Trophoblast cell (in vitro differentiated cells and primary cell): ENCODE results near the gene TIMM22.

Experiments used
- DNase-seq, 2 donors: peaks; one replicate each; pipeline ENCODE4 v3.0.0-alpha.2; 2016
- H2AFZ ChIP-seq: 2 replicates; pipeline ENCODE4 v1.6.1; 2013; ENCODE audit warnings: low read length, moderate library complexity, mild to moderate bottlenecking; ENCODE audit not compliant: insufficient read depth, poor library complexity
- H2AK5ac ChIP-seq: 2 replicates; pipeline ENCODE4 v1.6.1; 2013; ENCODE audit warnings: mild to moderate bottlenecking, low read length
- H2BK120ac ChIP-seq: 2 replicates; pipeline ENCODE4 v1.6.1; 2013; ENCODE audit warnings: low read length, mild to moderate bottlenecking, moderate library complexity; ENCODE audit not compliant: insufficient read depth, poor library complexity
- H2BK12ac ChIP-seq: 2 replicates; pipeline ENCODE4 v1.6.1; 2013; ENCODE audit warnings: mild to moderate bottlenecking, low read length, moderate library complexity
- H2BK5ac ChIP-seq: 2 replicates; pipeline ENCODE4 v1.6.1; 2013; ENCODE audit warnings: low read length, low read depth, moderate library complexity, mild to moderate bottlenecking; ENCODE audit not compliant: poor library complexity
- H3K14ac ChIP-seq: 2 replicates; pipeline ENCODE4 v1.6.1; 2013; ENCODE audit warnings: mild to moderate bottlenecking, low read length
- H3K18ac ChIP-seq: 2 replicates; pipeline ENCODE4 v1.6.1; 2013; ENCODE audit warnings: mild to moderate bottlenecking, low read length
- H3K23ac ChIP-seq: 2 replicates; pipeline ENCODE4 v1.6.1; 2013; ENCODE audit warnings: low read length
- H3K27ac ChIP-seq: 2 replicates; pipeline ENCODE4 v1.5.1; 2013; ENCODE audit warnings: low read depth, mild to moderate bottlenecking, inconsistent platforms, low read length, moderate library complexity
- H3K27me3 ChIP-seq: 2 replicates; pipeline ENCODE4 v1.6.1; 2013; ENCODE audit warnings: inconsistent platforms, mild to moderate bottlenecking, low read length, moderate library complexity; ENCODE audit not compliant: insufficient read depth
- H3K36me3 ChIP-seq, 2 experiments: 1 replicate in 1 of 2; 2 replicates in 1 of 2; pipeline ENCODE4 v1.6.1; 2013; ENCODE audit warnings: low read length in 2 of 2, mild to moderate bottlenecking in 2 of 2, moderate library complexity in 1 of 2; ENCODE audit not compliant: insufficient read depth in 2 of 2, control insufficient read depth in 1 of 2
- H3K4ac ChIP-seq: 2 replicates; pipeline ENCODE4 v1.6.1; 2013; ENCODE audit warnings: low read depth, mild to moderate bottlenecking, low read length, moderate library complexity
- H3K4me1 ChIP-seq, 2 experiments: 1 replicate in 1 of 2; 2 replicates in 1 of 2; pipeline ENCODE4 v1.6.1; 2013; ENCODE audit warnings: low read length in 2 of 2, mild to moderate bottlenecking in 2 of 2, moderate library complexity in 1 of 2; ENCODE audit not compliant: insufficient read depth in 2 of 2, control insufficient read depth in 1 of 2
- H3K4me2 ChIP-seq: 2 replicates; pipeline ENCODE4 v1.6.1; 2013; ENCODE audit warnings: inconsistent platforms, mild to moderate bottlenecking, low read length, moderate library complexity
- H3K4me3 ChIP-seq: 2 replicates; pipeline ENCODE4 v1.5.1; 2013; ENCODE audit warnings: mild to moderate bottlenecking, low read depth, low read length, inconsistent platforms
- H3K79me1 ChIP-seq: one replicate; pipeline ENCODE4 v1.6.1; 2013; ENCODE audit warnings: low read length
- H3K79me2 ChIP-seq: 2 replicates; pipeline ENCODE4 v1.6.1; 2013; ENCODE audit warnings: low read length, mild to moderate bottlenecking; ENCODE audit not compliant: control insufficient read depth, insufficient read depth, poor library complexity
- H3K9ac ChIP-seq: 2 replicates; pipeline ENCODE4 v1.6.1; 2013; ENCODE audit warnings: mild to moderate bottlenecking, low read length
- H3K9me3 ChIP-seq: 2 replicates; pipeline ENCODE4 v1.6.1; 2013; ENCODE audit warnings: low read depth, mild to moderate bottlenecking, control low read depth, inconsistent platforms, low read length; ENCODE audit not compliant: insufficient read depth
- H4K12ac ChIP-seq: 2 replicates; pipeline ENCODE4 v1.6.1; 2013; ENCODE audit warnings: low read depth, mild to moderate bottlenecking, low read length, moderate library complexity
- H4K8ac ChIP-seq: 2 replicates; pipeline ENCODE4 v1.6.1; 2013; ENCODE audit warnings: low read depth, mild to moderate bottlenecking, low read length, moderate library complexity
- H4K91ac ChIP-seq: one replicate; pipeline ENCODE4 v1.6.1; 2013; ENCODE audit warnings: low read depth, mild to moderate bottlenecking, low read length, moderate library complexity
- WGBS: extraction: QIAGEN DNeasy Blood & Tissue Kit; methylation state at CpG from one replicate; pipeline ENCODE4 v1.1.7; 2013; ENCODE audit warnings: missing lambda C conversion rate; ENCODE audit not compliant: insufficient read length, insufficient coverage; ENCODE audit errors: extremely low coverage; 5-methylcytosine and 5-hydroxymethylcytosine counted together

The TIMM22 gene

DNA sequence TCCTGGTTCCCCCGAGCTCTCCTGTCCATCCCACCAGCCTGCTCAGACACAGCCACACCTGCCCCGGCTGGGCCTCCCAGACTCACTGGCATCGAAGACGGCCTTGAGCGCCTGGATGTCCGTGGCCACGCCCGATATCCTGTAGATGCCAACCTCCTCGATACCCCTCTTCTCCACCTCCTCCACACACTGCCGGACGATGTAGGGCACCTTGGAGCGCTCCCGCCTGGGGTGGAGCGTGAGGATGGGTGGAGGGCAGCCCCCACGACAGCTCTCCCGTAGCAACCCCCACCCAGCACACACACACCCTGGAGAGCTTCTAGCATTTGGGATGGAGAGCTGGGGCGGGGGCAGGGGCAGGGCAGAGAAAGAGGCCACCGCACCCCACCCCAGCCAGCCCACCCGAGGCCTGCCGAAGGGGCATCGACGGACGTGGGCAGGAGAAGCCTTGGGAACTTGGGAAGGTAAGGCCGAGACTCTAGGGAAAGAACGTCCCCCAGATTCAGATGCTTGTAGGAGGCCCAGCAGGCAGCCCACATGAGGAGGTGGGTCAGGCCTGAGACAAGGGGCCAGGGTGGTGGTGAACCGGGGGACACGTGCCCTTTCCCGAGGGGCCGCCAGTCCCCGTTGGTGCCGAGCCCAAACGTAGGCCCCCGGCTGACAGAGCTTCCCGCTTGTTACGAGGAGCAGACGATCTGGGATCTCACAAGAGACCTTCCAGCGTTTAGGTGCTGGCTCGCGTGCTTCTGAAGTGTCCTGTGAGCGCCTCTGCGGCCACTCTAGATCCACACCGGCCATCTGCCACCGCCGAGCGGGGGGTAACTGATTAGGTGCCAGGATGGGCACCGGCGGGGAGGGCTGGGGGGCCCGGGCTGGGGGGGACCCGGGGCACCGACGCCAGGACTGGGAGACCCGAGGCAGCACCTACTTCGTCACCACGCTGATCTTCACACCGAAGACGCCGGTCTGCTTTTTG lies 15.1 kb downstream of the TIMM22 start:
- Histone ChIP-seq H3K14ac (no peak overlapping the region), H3K23ac (no peak overlapping the region), H4K91ac (no peak overlapping the region)

DNA sequence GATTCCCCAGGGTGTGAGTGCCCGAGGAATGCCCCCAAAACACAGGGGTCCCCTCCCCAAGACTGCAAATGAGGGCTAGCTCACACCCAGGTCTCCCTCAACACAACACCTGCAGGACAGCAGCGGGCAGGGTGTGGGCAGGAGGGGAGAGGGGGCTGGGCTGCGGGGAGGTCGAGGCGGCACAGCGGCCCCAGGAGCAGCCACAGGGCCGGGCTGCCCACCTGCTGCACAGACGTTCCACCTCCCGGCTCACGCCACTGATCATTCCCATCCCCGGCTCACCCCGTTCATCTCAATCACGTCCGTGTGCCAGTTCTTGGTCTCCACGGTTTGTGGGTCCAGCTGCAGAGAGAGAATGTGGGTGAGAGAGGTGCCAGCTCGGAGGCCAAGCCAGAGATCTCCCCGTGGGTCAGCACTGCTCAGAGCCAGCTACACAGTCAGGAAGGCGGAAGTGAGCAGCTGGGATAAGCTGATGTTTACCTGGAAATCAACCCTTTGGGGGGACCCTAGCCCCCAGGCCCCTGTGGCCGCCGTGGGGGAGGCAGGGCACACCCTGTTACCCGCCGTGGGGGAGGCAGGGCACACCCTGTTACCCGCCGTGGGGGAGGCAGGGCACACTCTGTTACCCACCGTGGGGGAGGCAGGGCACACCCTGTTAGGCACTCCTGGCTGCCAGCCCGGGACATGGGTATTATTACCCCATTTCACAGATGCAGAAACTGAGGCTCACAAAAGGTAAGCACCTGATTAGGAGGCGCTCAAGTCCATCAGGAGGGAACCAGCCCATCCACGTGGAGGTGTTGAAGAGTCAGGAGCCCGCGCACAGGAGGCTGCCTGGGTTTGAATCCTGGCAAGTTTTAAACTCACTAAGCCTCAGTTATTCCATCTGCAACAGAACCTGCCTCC lies 16.1 kb downstream of the TIMM22 start:
- Histone ChIP-seq H3K18ac (no peak overlapping the region), H3K9me3 (no peaks in the 10 kb centered on the region), H2BK5ac (no peak overlapping the region), H3K36me3 (peaks cover 27 to 28% of the 10 kb centered on the region in 2 experiments), H2AFZ (no peak overlapping the region), H3K23ac (no peak overlapping the region), H3K27me3 (no peaks in the 10 kb centered on the region), H3K79me2 (no peaks in the 10 kb centered on the region), H2BK120ac (no peak overlapping the region), H3K27ac (no peak overlapping the region), H2BK12ac (no peak overlapping the region), H3K4me1 (no peaks in the 10 kb centered on the region), H3K14ac (no peak overlapping the region), H3K9ac (no peak overlapping the region), H2AK5ac (no peak overlapping the region), H4K8ac (no peak overlapping the region), H4K12ac (no peak overlapping the region), H3K4ac (no peak overlapping the region), H3K4me3 (no peak overlapping the region), H3K4me2 (no peak overlapping the region), H3K79me1 (no peaks in the 10 kb centered on the region), H4K91ac (no peak overlapping the region)
- no CpG with 5 or more reads among the region's 30 CpGs for WGBS
- no peak for DNase-seq

More for the DNA sequence above, 15.1 kb downstream of the TIMM22 start:
- no peaks in the 10 kb centered on the region for H3K4me1 ChIP-seq
- no peak overlapping the region for H4K12ac ChIP-seq
- H2BK120ac ChIP-seq = no peak overlapping the region
- no peak overlapping the region for H2AFZ ChIP-seq
- no peak overlapping the region for H2BK12ac ChIP-seq
- H3K9ac ChIP-seq = no peak overlapping the region
- no peak for DNase-seq
- H3K79me1 ChIP-seq = no peaks in the 10 kb centered on the region
- no peak overlapping the region for H2BK5ac ChIP-seq
- H2AK5ac ChIP-seq = no peak overlapping the region
- no peak overlapping the region for H3K18ac ChIP-seq
- no peak overlapping the region for H4K8ac ChIP-seq
- no peaks in the 10 kb centered on the region for H3K9me3 ChIP-seq
- H3K36me3 ChIP-seq = peaks cover 38% of the 10 kb centered on the region in 2 experiments
- no peaks in the 10 kb centered on the region for H3K27me3 ChIP-seq
- no peak overlapping the region for H3K4me3 ChIP-seq
- no peak overlapping the region for H3K4ac ChIP-seq
- no peak overlapping the region for H3K4me2 ChIP-seq
- no CpG with 5 or more reads among the region's 57 CpGs for WGBS
- no peak overlapping the region for H3K27ac ChIP-seq
- H3K79me2 ChIP-seq = no peaks in the 10 kb centered on the region

DNA sequence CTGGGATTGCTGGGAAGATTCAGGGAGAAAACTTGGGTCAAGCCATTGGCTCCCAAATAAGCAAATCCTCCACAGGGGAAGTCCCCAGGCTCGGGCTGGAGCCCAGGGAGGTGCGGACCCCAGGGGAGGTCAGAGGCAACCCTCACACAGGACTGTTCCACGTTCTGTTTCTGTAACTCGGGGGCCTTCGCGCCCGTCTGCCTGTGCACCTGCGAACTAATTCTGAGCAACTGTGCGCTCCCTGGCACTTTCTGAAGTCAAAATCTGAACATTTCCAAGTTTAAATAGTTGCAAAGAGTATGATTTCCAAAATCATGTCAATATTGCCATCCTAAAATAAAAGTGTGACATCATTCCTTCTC lies 16.8 kb downstream of the TIMM22 start:
- Histone ChIP-seq H3K4me2 (no peak overlapping the region), H3K79me1 (no peaks in the 10 kb centered on the region), H3K9ac (no peak overlapping the region), H2BK12ac (no peak overlapping the region), H4K12ac (no peak overlapping the region), H2BK5ac (no peak overlapping the region), H2AFZ (no peak overlapping the region), H3K18ac (no peak overlapping the region), H3K4me1 (no peaks in the 10 kb centered on the region), H3K14ac (no peak overlapping the region), H3K4ac (no peak overlapping the region), H4K91ac (no peak overlapping the region), H3K27me3 (no peaks in the 10 kb centered on the region), H2BK120ac (no peak overlapping the region), H3K79me2 (no peaks in the 10 kb centered on the region), H4K8ac (no peak overlapping the region), H3K36me3 (peaks cover 23 to 27% of the 10 kb centered on the region in 2 experiments), H3K23ac (no peak overlapping the region), H3K27ac (no peak overlapping the region), H2AK5ac (no peak overlapping the region), H3K4me3 (no peak overlapping the region), H3K9me3 (no peaks in the 10 kb centered on the region)
- no peak for DNase-seq
- WGBS = no CpG with 5 or more reads among the region's 9 CpGs

DNA sequence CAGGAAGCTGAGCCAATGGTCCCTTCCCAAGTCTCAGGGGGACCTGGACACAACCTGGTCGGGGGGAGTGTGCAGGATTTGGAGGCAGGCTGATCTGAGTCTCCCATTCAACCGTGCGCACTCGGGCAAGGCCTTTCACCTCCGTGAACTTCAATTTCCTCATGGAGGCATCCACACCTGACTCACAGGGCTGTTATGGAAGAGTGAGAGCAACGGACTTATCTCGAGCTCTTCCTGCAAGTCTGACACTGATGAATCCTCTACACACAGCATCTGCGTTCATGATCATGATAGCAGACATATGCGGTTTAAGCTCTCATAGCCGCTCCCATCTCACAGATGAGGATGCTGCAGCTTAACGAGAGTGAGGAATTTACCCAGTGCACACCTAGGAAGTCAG lies 21.6 kb downstream of the TIMM22 start:
- Histone ChIP-seq H3K27ac (no peak overlapping the region), H3K9ac (no peak overlapping the region), H2BK12ac (no peak overlapping the region), H3K27me3 (no peaks in the 10 kb centered on the region), H2AFZ (no peak overlapping the region), H3K4me2 (no peak overlapping the region), H4K91ac (no peak overlapping the region), H3K18ac (no peak overlapping the region), H4K12ac (no peak overlapping the region), H3K79me1 (no peaks in the 10 kb centered on the region), H3K4me3 (no peak overlapping the region), H3K14ac (no peak overlapping the region), H3K36me3 (no peaks in the 10 kb centered on the region), H2AK5ac (no peak overlapping the region), H3K4me1 (no peaks in the 10 kb centered on the region), H2BK120ac (no peak overlapping the region), H3K79me2 (no peaks in the 10 kb centered on the region), H3K23ac (no peak overlapping the region), H4K8ac (no peak overlapping the region), H3K9me3 (no peaks in the 10 kb centered on the region), H3K4ac (no peak overlapping the region), H2BK5ac (no peak overlapping the region)
- no CpG with 5 or more reads among the region's 11 CpGs for WGBS
- no peak for DNase-seq
